Germinal center (tissue), 1 donor: ENCODE data around the gene PFAS.

Experiments used
- DNase-seq: peaks from one replicate; pipeline ENCODE4 v3.0.0; 2012; ENCODE audit warnings: mixed read lengths, low spot score

The PFAS gene

GRCh38 chr17:8311131-8311790 is 62.2 kb downstream of the PFAS start:
- no peak for DNase-seq

GRCh38 chr17:8312251-8312650 is 63.2 kb downstream of the PFAS start:
- DNase-seq = no peak

- DNase-seq = no peak
Observed at GRCh38 chr17:8312726-8313600, 63.9 kb downstream of the PFAS start.

GRCh38 chr17:8314797-8315763 is 66.0 kb downstream of the PFAS start:
- DNase-seq = no peak

- DNase-seq = no peak
Observed at GRCh38 chr17:8315764-8316217, 66.7 kb downstream of the PFAS start.

- no peak for DNase-seq
Observed at GRCh38 chr17:8318010-8318935, 69.2 kb downstream of the PFAS start.
